ENCODE data around the gene PPM1F.

Gene PPM1F

DNA sequence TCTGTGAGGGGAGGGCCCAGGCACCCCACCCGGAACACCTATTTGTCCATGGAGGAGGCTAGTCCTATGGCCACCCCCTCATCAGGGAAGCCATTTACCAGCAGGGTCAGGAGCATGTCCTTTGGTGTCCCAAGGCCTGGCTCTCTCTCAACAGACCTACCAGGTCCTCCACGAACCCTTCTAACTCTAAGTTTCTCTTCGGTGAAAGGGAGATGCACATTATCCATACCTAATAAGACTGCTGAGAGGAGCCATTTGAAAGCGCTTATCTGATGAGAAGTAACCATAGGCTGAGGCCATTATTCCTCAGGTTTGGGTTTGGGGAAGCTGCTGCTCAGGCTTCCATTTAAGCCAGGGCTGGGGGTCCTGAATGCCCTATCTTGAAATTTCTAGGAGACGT lies 39.1 kb upstream of the PPM1F start:
- no peaks in the 10 kb centered on the region for H3K9me3 ChIP-seq (ENCODE audit: insufficient read depth, low read length)
- no peaks in the 10 kb centered on the region for H3K36me3 ChIP-seq (replicated peaks; ENCODE audit: low read depth, low read length)
- H3K9ac ChIP-seq (ENCODE audit: low read length), result no peak overlapping the region
- H3K4me1 ChIP-seq (ENCODE audit: low read length), result no peaks in the 10 kb centered on the region
- TF ChIP-seq, protein P1, sequence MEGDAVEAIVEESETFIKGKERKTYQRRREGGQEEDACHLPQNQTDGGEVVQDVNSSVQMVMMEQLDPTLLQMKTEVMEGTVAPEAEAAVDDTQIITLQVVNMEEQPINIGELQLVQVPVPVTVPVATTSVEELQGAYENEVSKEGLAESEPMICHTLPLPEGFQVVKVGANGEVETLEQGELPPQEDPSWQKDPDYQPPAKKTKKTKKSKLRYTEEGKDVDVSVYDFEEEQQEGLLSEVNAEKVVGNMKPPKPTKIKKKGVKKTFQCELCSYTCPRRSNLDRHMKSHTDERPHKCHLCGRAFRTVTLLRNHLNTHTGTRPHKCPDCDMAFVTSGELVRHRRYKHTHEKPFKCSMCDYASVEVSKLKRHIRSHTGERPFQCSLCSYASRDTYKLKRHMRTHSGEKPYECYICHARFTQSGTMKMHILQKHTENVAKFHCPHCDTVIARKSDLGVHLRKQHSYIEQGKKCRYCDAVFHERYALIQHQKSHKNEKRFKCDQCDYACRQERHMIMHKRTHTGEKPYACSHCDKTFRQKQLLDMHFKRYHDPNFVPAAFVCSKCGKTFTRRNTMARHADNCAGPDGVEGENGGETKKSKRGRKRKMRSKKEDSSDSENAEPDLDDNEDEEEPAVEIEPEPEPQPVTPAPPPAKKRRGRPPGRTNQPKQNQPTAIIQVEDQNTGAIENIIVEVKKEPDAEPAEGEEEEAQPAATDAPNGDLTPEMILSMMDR (IDR thresholded peaks at IDR 0.05; ENCODE audit: low read depth, low read length), result no peak
- TF ChIP-seq EZH2phosphoT487 (IDR thresholded peaks at IDR 0.05; ENCODE audit: low read depth), result no peak
- H3K4me2 ChIP-seq (ENCODE audit: low read length), result no peak overlapping the region
- H4K20me1 ChIP-seq (ENCODE audit: insufficient read depth, low read length), result no peaks in the 10 kb centered on the region
- no peak overlapping the region for H2AFZ ChIP-seq (ENCODE audit: low read depth, low read length)
- H3K27ac ChIP-seq (ENCODE audit: low read length), result no peak overlapping the region
- H3K27me3 ChIP-seq (ENCODE audit: low read depth, low read length), result peaks cover 6% of the 10 kb centered on the region; the same call in 1 of the 2 replicates
- no peaks in the 10 kb centered on the region for H3K79me2 ChIP-seq (ENCODE audit: low read length)
- no peak overlapping the region for H3K4me3 ChIP-seq (ENCODE audit: low read length)

DNA sequence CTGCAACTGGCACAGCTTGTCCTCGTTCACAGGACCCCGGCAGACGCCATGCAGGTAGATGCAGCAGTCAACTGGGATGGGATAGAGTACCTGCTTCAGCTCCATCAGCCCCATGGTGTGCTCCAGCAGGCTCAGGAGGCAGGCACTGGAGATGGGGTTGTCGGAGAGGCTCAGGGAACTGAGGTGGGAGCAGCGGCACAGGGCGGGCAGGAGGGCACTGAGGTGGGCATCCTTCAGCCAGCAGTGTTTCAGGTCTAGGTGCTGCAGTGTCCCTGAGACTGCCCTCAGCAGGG lies 38.6 kb upstream of the PPM1F start:
- Histone ChIP-seq H3K27ac (ENCODE audit: low read length) (no peak overlapping the region), H3K9me3 (ENCODE audit: insufficient read depth, low read length) (no peaks in the 10 kb centered on the region), H4K20me1 (ENCODE audit: insufficient read depth, low read length) (no peaks in the 10 kb centered on the region), H3K9ac (ENCODE audit: low read length) (no peak overlapping the region), H3K4me2 (ENCODE audit: low read length) (no peak overlapping the region), H2AFZ (ENCODE audit: low read depth, low read length) (no peak overlapping the region), H3K4me1 (ENCODE audit: low read length) (no peaks in the 10 kb centered on the region), H3K79me2 (ENCODE audit: low read length) (no peaks in the 10 kb centered on the region), H3K4me3 (ENCODE audit: low read length) (no peak overlapping the region), H3K27me3 (ENCODE audit: low read depth, low read length) (peaks cover 6% of the 10 kb centered on the region; the same call in 1 of the 2 replicates), H3K36me3 (replicated peaks; ENCODE audit: low read depth, low read length) (no peaks in the 10 kb centered on the region)
- TF ChIP-seq, protein P1 (IDR thresholded peaks at IDR 0.05; ENCODE audit: low read depth, low read length), result no peak
- TF ChIP-seq EZH2phosphoT487 (IDR thresholded peaks at IDR 0.05; ENCODE audit: low read depth), result no peak

DNA sequence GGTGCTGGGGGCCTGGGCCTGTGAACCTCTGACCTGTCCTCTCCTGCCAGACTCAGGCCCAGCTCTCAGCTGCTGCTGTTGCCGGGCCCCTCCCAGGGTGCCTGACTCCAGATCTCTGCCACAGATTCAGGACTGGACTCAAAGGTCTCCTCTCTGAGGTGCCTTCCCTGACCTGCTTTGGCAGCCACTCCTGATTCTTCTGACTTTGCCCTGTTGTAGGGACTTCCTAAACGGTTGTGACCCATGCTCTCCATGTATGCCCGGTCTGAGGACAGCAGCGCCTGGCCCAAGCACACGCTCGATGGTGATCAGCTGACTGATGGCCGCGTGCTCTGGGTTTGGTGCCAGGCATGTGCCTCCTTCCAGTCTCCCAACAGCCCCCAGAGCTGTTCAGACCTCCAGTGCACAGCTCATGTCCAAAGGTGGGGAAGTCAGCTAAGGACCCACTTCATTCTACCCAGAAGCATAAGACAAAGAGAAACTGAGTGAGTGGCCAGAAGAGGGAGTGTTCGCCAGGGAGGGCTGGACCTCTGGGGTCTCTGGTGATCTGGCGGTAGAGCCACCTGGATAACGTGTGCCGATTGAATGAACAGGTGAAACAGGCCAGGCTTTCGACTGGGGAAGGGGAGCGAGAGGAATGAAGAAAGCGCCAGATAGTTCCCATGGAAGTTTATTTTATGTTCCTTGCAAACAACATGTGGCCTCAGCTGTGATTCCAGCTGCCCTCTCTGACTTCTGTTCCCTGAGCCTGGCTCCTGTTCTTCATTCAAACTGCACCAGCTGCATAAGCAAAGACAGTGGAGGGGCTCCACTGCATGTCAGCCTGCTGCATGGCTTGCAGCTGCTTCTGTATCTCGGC lies 38.0 kb upstream of the PPM1F start:
- Histone ChIP-seq H3K27ac (ENCODE audit: low read length) (no peak overlapping the region), H3K9ac (ENCODE audit: low read length) (no peak overlapping the region), H2AFZ (ENCODE audit: low read depth, low read length) (no peak overlapping the region), H3K4me3 (ENCODE audit: low read length) (no peak overlapping the region), H3K9me3 (ENCODE audit: insufficient read depth, low read length) (no peaks in the 10 kb centered on the region), H3K27me3 (ENCODE audit: low read depth, low read length) (peaks cover 6% of the 10 kb centered on the region; the same call in 1 of the 2 replicates), H3K79me2 (ENCODE audit: low read length) (no peaks in the 10 kb centered on the region), H3K4me2 (ENCODE audit: low read length) (no peak overlapping the region), H3K36me3 (replicated peaks; ENCODE audit: low read depth, low read length) (no peaks in the 10 kb centered on the region), H4K20me1 (ENCODE audit: insufficient read depth, low read length) (no peaks in the 10 kb centered on the region), H3K4me1 (ENCODE audit: low read length) (no peaks in the 10 kb centered on the region)
- TF ChIP-seq, protein P1 (IDR thresholded peaks at IDR 0.05; ENCODE audit: low read depth, low read length), result no peak
- no peak for TF ChIP-seq EZH2phosphoT487 (IDR thresholded peaks at IDR 0.05; ENCODE audit: low read depth)

DNA sequence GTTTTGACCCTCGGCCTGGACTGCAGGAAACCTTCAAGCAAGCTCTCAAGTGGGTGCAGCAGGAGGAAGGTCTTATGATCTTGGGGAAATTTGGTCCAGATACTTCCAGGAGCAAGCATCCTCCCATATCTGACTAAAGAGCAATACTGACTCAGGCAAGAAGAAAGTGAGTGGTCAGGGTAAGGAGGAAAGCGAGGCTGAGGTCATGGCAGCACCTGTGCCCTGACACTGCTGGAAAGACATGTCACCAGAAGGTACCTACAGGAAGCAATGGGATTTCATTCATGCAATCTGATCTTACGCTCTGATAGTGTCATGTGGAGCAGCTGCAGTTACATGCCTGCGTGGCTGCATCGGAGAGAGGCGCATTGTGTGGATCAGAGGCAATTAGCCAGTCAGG lies 36.4 kb upstream of the PPM1F start:
- Histone ChIP-seq H4K20me1 (ENCODE audit: insufficient read depth, low read length) (no peaks in the 10 kb centered on the region), H3K9ac (ENCODE audit: low read length) (no peak overlapping the region), H3K36me3 (replicated peaks; ENCODE audit: low read depth, low read length) (no peaks in the 10 kb centered on the region), H3K27ac (ENCODE audit: low read length) (no peak overlapping the region), H3K9me3 (ENCODE audit: insufficient read depth, low read length) (no peaks in the 10 kb centered on the region), H2AFZ (ENCODE audit: low read depth, low read length) (no peak overlapping the region), H3K4me1 (ENCODE audit: low read length) (no peaks in the 10 kb centered on the region), H3K27me3 (ENCODE audit: low read depth, low read length) (peaks cover 6% of the 10 kb centered on the region; the same call in 1 of the 2 replicates), H3K4me2 (ENCODE audit: low read length) (no peak overlapping the region), H3K4me3 (ENCODE audit: low read length) (no peak overlapping the region), H3K79me2 (ENCODE audit: low read length) (no peaks in the 10 kb centered on the region)
- TF ChIP-seq, protein P1 (IDR thresholded peaks at IDR 0.05; ENCODE audit: low read depth, low read length), result no peak
- TF ChIP-seq EZH2phosphoT487 (IDR thresholded peaks at IDR 0.05; ENCODE audit: low read depth), result no peak

Measured in OCI-LY3 (cell line).